Heart left ventricle (tissue), 13 donors: Measurements from ENCODE around the gene CFAP206.

ENCODE experiments used
- CTCF ChIP-seq, 12 donors: fragments of 200-600 bp; sonication (generic) in 4 of 12; IDR thresholded peaks; one replicate each; pipeline versions ENCODE4 v1.5.0 to v1.8.0; 2018 to 2022; ENCODE audit warnings: antibody characterized with exemption in 12 of 12, mild to moderate bottlenecking in 5 of 12
- POLR2A ChIP-seq, 2 donors: fragments of 450-650 bp; IDR thresholded peaks; one replicate each; pipeline ENCODE4 v1.6.1; 2017; ENCODE audit warnings: antibody characterized with exemption in 2 of 2, mild to moderate bottlenecking in 2 of 2, moderate library complexity in 2 of 2
- donor health status: ischemic (EF 13 %, LVEDD 7.1; RV severe dilation, severe dysfunction).
- donor health status: DM: no; HTN: yes; CAD: no.
- donor health status: DM: no; HTN: no; CAD: no.
- donor health status: ischemic (EF 25% LVEDD 6.9; RV normal size, moderate dysfunction).
- donor health status: ischemic (EF 25% LVEDD 5.7; RV mildly dilated, moderate dysfunction).
- donor health status: ischemic (EF 35%, LVEDD 5.7; RV mildly dilated, moderate dysfunction).
- donor health status: nonischemic (EF 11% LVEDD 7.7; RV severe dilation, severe dysfunction).
- donor health status: DM: yes; HTN: yes; CAD: no.
- donor health status: PGD.
- donor health status: ischemic (EF 29% LVEDD 5.4; RV normal size, mild dysfunction).
- donor health status: nonischemic (EF 23%, LVEDD 6.1; RV moderate dilation, normal function).

- no peak for TF ChIP-seq CTCF (IDR thresholded peaks at IDR 0.05)
- TF ChIP-seq POLR2A (IDR thresholded peaks at IDR 0.05): no peak
Measured at GRCh38 chr6:87420360-87420759, 12.6 kb downstream of the CFAP206 start.
